Measurements from ENCODE around the gene RYR2.
A peak's percentile ranks its signal among the peaks of the same experiment; 100 is the strongest.

DNA sequence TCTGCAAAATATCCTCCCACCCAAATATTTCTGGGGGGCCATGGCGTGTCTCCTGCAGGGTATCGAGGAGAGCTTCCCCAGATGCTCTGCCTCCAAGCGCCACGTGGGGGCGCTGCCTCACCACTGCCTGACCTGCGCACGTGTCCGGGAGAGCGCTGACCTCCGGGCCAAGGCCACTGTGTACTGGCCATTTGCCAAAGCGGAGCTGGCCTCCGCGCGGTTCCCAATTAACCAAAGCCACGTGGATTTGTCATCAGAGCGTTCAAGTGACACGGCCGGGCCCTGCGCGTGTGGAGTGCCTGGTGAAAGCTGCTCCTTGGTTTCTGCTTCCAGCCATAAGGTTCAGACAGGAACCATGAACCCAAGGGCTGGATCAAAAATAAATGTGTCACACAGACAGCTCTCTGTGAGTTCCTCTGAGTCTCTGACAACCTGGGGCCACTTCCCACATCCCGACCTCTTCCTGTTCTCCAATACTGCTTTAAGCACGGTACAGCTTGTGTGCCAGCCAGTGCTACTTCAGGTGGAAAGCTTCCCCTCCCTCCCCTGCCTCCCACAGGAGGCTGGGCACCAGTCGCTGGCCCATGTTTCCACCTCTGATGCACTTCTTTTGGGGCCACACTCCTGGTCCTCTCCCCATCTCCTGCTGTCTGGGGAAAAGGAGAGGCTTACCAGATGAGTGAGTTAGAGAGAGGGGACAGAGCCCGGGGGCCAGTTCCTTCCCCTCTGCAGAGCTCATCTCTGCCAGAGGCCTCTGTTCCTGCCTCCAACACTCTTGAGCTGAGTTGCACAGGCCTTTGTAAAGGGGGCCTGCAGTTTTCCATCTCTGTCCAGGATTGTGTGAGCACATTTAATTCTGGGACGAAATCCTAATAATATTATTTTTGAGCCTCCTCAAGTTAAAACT lies 822.6 kb downstream of the RYR2 start:
- TF ChIP-seq, protein P1, sequence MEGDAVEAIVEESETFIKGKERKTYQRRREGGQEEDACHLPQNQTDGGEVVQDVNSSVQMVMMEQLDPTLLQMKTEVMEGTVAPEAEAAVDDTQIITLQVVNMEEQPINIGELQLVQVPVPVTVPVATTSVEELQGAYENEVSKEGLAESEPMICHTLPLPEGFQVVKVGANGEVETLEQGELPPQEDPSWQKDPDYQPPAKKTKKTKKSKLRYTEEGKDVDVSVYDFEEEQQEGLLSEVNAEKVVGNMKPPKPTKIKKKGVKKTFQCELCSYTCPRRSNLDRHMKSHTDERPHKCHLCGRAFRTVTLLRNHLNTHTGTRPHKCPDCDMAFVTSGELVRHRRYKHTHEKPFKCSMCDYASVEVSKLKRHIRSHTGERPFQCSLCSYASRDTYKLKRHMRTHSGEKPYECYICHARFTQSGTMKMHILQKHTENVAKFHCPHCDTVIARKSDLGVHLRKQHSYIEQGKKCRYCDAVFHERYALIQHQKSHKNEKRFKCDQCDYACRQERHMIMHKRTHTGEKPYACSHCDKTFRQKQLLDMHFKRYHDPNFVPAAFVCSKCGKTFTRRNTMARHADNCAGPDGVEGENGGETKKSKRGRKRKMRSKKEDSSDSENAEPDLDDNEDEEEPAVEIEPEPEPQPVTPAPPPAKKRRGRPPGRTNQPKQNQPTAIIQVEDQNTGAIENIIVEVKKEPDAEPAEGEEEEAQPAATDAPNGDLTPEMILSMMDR (conservative IDR thresholded peaks at IDR 0.05; ENCODE audit: low read length): peak; percentile 59
- no peak for TF ChIP-seq EZH2phosphoT487 (IDR thresholded peaks at IDR 0.05; ENCODE audit: borderline replicate concordance, low read depth, low read length)
